Astrocyte (in vitro differentiated cells and primary cell): ENCODE measurements around the gene MACIR.

Experiments used
- EZH2 ChIP-seq: IDR thresholded peaks from 2 replicates; pipeline ENCODE4 v1.6.1; 2012; ENCODE audit warnings: mild to moderate bottlenecking, low read length, inconsistent platforms; ENCODE audit not compliant: insufficient read depth
- TF ChIP-seq, protein P1 (sequence below): IDR thresholded peaks from 2 replicates; pipeline ENCODE4 v1.5.1; 2011; ENCODE audit warnings: low read depth, mild to moderate bottlenecking, inconsistent platforms, low read length, moderate library complexity; ENCODE audit not compliant: insufficient read depth

DNA sequence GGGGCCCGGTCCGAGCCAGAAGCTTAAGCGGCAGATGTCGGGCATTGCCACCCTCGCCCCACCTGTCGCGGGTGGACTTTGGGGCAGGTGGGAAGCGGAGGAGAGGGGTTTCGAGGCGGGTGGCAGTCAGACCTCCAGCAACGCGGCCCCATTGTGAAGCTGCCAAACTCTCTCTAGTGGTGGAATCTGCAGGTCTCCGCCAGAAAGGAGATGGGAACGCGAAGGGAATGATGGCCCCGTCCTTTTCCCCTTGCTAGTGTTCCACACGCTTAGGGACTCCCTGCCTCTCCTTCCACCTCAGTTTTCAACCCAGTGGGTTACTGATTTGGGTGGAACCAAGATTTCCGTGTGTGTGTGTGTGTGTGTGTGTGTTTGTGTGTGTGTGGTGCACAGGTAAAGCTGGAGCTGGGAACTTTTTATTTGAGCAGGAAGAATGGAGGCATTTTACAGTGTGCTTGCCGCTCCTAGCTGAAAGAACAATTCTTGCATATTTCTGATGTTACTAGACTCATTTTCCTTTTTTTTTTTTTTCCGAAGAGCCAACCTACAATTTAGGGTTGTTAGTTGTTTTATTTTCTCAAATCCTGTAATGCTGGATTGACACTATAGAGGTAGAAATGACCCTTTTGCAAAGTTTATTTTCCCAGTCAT is 1.3 kb downstream of the MACIR start:
- TF ChIP-seq, protein P1, sequence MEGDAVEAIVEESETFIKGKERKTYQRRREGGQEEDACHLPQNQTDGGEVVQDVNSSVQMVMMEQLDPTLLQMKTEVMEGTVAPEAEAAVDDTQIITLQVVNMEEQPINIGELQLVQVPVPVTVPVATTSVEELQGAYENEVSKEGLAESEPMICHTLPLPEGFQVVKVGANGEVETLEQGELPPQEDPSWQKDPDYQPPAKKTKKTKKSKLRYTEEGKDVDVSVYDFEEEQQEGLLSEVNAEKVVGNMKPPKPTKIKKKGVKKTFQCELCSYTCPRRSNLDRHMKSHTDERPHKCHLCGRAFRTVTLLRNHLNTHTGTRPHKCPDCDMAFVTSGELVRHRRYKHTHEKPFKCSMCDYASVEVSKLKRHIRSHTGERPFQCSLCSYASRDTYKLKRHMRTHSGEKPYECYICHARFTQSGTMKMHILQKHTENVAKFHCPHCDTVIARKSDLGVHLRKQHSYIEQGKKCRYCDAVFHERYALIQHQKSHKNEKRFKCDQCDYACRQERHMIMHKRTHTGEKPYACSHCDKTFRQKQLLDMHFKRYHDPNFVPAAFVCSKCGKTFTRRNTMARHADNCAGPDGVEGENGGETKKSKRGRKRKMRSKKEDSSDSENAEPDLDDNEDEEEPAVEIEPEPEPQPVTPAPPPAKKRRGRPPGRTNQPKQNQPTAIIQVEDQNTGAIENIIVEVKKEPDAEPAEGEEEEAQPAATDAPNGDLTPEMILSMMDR: no peak
- TF ChIP-seq EZH2: no peak
